HepG2 (cell line): Measurements from ENCODE around the gene CENPM. TPM values are rescaled to one million over a fixed set of nuclear protein-coding genes. Genes with fewer than 3 reads are reported as not detected.

ENCODE experiments used
- ATAC-seq: fragments of 200-7000 bp; cut with Tn5 transposase; 3 replicates; pipeline ENCODE4 v1.9.1; 2020; ENCODE audit warnings: mild to moderate bottlenecking, moderate library complexity
- BruUV-seq: library from RNA; stranded (reverse); fragments of 400-500 nt; replicated peaks from 2 replicates; lab custom pipeline; 2021; lab: Mats Ljungman, UMichigan
- CTCF ChIA-PET: fragments of 300-600 bp; formaldehyde crosslinking; extraction: SDS; loops from one replicate; lab custom pipeline; 2021; ENCODE audit warnings: low total read pairs, inconsistent platforms, low intra/inter-chr PET ratio; lab: Yijun Ruan, JAX
- POLR2A ChIA-PET: fragments of 350-600 bp; sonication (Branson Sonifier 250); formaldehyde crosslinking; loops from one replicate; lab custom pipeline; 2020; ENCODE audit warnings: antibody characterized with exemption, inconsistent platforms; lab: Yijun Ruan, JAX
- DNase-seq: peaks from one replicate; pipeline ENCODE4 v3.0.0-alpha.2; 2015; ENCODE audit warnings: low spot score
- FAIRE-seq: peaks from 3 replicates; lab custom pipeline; 2011; peaks lifted over from hg19 to GRCh38; lab: Jason Lieb, UNC
- H2AFZ ChIP-seq: one replicate; pipeline ENCODE4 v1.6.1; 2011; ENCODE audit warnings: low read length, inconsistent platforms
- H3K27ac ChIP-seq: fragments of 300-600 bp; 3 replicates; pipeline ENCODE4 v1.8.0; 2011; ENCODE audit warnings: mixed run types, mild to moderate bottlenecking, mixed read lengths, low read length, inconsistent platforms; ENCODE audit not compliant: insufficient read depth; ENCODE audit errors: extremely low read length
- H3K27me3 ChIP-seq, 2 experiments: fragments of 200-600 bp in 1 of 2; 2 replicates in 1 of 2; 3 replicates in 1 of 2; pipeline versions ENCODE4 v1.6.0 to v1.8.0; 2011; ENCODE audit warnings: low read length in 2 of 2, mild to moderate bottlenecking in 2 of 2, moderate library complexity in 2 of 2, inconsistent platforms in 1 of 2; ENCODE audit not compliant: insufficient read depth in 2 of 2, control insufficient read depth in 1 of 2
- H3K36me3 ChIP-seq, 2 experiments: fragments of 200-600 bp in 1 of 2; replicated peaks in 1 of 2; 2 replicates in 1 of 2; 3 replicates in 1 of 2; pipeline versions ENCODE4 v1.5.1 to v1.8.0; 2011; ENCODE audit warnings: low read length in 2 of 2, inconsistent platforms in 1 of 2; ENCODE audit not compliant: insufficient read depth in 2 of 2, control insufficient read depth in 1 of 2
- H3K4me1 ChIP-seq: 2 replicates; pipeline ENCODE4 v1.5.1; 2012; ENCODE audit warnings: low read length, inconsistent platforms; ENCODE audit not compliant: insufficient read depth
- H3K4me2 ChIP-seq: 2 replicates; pipeline ENCODE4 v1.6.0; 2011; ENCODE audit warnings: low read depth, low read length, inconsistent platforms
- H3K4me3 ChIP-seq, 3 experiments: fragments of 200-600 bp in 1 of 3; sonication (generic), shearing (Covaris generic) in 1 of 3; replicated peaks in 1 of 3; 2 replicates each; pipeline ENCODE4 v1.5.1; 2011 to 2016; ENCODE audit warnings: low read length in 3 of 3, inconsistent platforms in 2 of 3, low read depth in 2 of 3, mild to moderate bottlenecking in 2 of 3, control low read depth in 1 of 3, mixed read lengths in 1 of 3; ENCODE audit not compliant: insufficient read depth in 1 of 3
- H3K79me2 ChIP-seq: one replicate; pipeline ENCODE4 v1.6.1; 2011; ENCODE audit warnings: low read length, inconsistent platforms; ENCODE audit not compliant: insufficient read depth
- H3K9ac ChIP-seq: 2 replicates; pipeline ENCODE4 v1.6.0; 2011; ENCODE audit warnings: mild to moderate bottlenecking, low read depth, low read length, inconsistent platforms; ENCODE audit not compliant: insufficient read depth
- H3K9me3 ChIP-seq: 2 replicates; pipeline ENCODE4 v1.5.1; 2012; ENCODE audit warnings: mild to moderate bottlenecking, low read length
- H4K20me1 ChIP-seq: 2 replicates; pipeline ENCODE4 v1.6.0; 2011; ENCODE audit warnings: inconsistent platforms, mild to moderate bottlenecking, low read length, moderate library complexity; ENCODE audit not compliant: insufficient read depth
- AGO2 ChIP-seq: fragments of 200-400 bp; formaldehyde crosslinking; optimal IDR thresholded peaks from 2 replicates; pipeline ENCODE3; 2017; ENCODE audit warnings: mild to moderate bottlenecking, low read depth, low read length, moderate library complexity
- MAFK ChIP-seq, 2 experiments: IDR thresholded peaks in 1 of 2; conservative IDR thresholded peaks in 1 of 2; 2 replicates each; pipeline ENCODE4 v1.6.1; 2011; ENCODE audit warnings: improper control_type of control experiment in 2 of 2, low read length in 2 of 2
- MXI1 ChIP-seq: IDR thresholded peaks from 3 replicates; pipeline ENCODE4 v1.6.1; 2012; ENCODE audit warnings: low read depth, low read length, inconsistent platforms, borderline replicate concordance
- RCOR2 ChIP-seq: IDR thresholded peaks from 2 replicates; pipeline ENCODE4 v1.6.1; 2016; ENCODE audit warnings: missing biosample characterization, missing genetic modification reagents
- ZBTB44 ChIP-seq: sonication (generic); formaldehyde crosslinking; IDR thresholded peaks from 2 replicates; pipeline ENCODE4 v1.4.0; 2020; ENCODE audit warnings: missing genetic modification reagents
- ZNF383 ChIP-seq: sonication (generic); formaldehyde crosslinking; IDR thresholded peaks from 2 replicates; pipeline ENCODE4 v1.4.0; 2020; ENCODE audit warnings: missing genetic modification reagents, mild to moderate bottlenecking, borderline replicate concordance
- ZNF562 ChIP-seq: sonication (generic); formaldehyde crosslinking; IDR thresholded peaks from 2 replicates; pipeline ENCODE4 v1.8.0; 2022; ENCODE audit warnings: missing genetic modification reagents, borderline replicate concordance
- ZSCAN22 ChIP-seq: sonication (generic); formaldehyde crosslinking; IDR thresholded peaks from 2 replicates; pipeline ENCODE4 v1.4.0; 2020; ENCODE audit warnings: mild to moderate bottlenecking, missing genetic modification reagents
- WGBS: methylation state at CpG from one replicate; pipeline ENCODE4 v1.1.6; 2017; ENCODE audit warnings: low lambda C conversion rate; 5-methylcytosine and 5-hydroxymethylcytosine counted together
- in situ Hi-C: cut with HindIII; loops from 2 replicates; pipeline ENCODE4 v1.10.0; 2017; ENCODE audit warnings: low pct_unique_long_range_greater_than_20kb; ENCODE audit not compliant: extremely low pct_ligation_motif_present
- intact Hi-C: fragments of 100-400 bp; cut with micrococcal nuclease; formaldehyde crosslinking; loops from one replicate; pipeline ENCODE4 v1.10.0; 2022; ENCODE audit not compliant: unreplicated experiment
- polyA plus RNA-seq, 8 experiments: library from polyadenylated mRNA; depleted of rRNA in 3 of 8; stranded (reverse) in 7 of 8; unstranded in 1 of 8; fragments of >200 nt; fragmentation: Illumina TruSeq in 4 of 8; extraction: Trizol in 4 of 8; gene quantifications; 2 replicates each; pipeline versions ENCODE4 v1.2.1 to v1.2.3, GENCODE V29; 2011 to 2016; ENCODE audit warnings: low read depth in 4 of 8, missing spikeins in 1 of 8, mixed read lengths in 1 of 8; ENCODE audit not compliant: insufficient read depth in 1 of 8
- total RNA-seq, 5 experiments: library from RNA; depleted of rRNA; stranded (reverse); fragments of >200 nt; fragmentation: Illumina TruSeq; extraction: Trizol; gene quantifications; 2 replicates each; pipeline ENCODE4 v1.2.3, GENCODE V29; 2016; ENCODE audit warnings: low read depth in 1 of 5
- TF ChIP-seq, protein P1 (sequence below): sonication (generic); formaldehyde crosslinking; IDR thresholded peaks from 2 replicates; pipeline ENCODE4 v1.4.0; 2020; ENCODE audit warnings: missing genetic modification reagents
- TF ChIP-seq, protein P2 (sequence below): sonication (generic); formaldehyde crosslinking; IDR thresholded peaks from 2 replicates; pipeline ENCODE4 v1.8.1; 2023; ENCODE audit warnings: mild to moderate bottlenecking, missing genetic modification reagents
- TF ChIP-seq, protein P3 (sequence below): sonication (generic); formaldehyde crosslinking; IDR thresholded peaks from 2 replicates; pipeline ENCODE4 v1.8.1; 2023; ENCODE audit warnings: mild to moderate bottlenecking, missing genetic modification reagents

Gene CENPM
- total and polyA plus RNA-seq, 2 of the 13 experiments (the other 11 are each of a cell fraction or from before 2014, with no cell fraction given): 11.2 to 37.3 TPM

DNA sequence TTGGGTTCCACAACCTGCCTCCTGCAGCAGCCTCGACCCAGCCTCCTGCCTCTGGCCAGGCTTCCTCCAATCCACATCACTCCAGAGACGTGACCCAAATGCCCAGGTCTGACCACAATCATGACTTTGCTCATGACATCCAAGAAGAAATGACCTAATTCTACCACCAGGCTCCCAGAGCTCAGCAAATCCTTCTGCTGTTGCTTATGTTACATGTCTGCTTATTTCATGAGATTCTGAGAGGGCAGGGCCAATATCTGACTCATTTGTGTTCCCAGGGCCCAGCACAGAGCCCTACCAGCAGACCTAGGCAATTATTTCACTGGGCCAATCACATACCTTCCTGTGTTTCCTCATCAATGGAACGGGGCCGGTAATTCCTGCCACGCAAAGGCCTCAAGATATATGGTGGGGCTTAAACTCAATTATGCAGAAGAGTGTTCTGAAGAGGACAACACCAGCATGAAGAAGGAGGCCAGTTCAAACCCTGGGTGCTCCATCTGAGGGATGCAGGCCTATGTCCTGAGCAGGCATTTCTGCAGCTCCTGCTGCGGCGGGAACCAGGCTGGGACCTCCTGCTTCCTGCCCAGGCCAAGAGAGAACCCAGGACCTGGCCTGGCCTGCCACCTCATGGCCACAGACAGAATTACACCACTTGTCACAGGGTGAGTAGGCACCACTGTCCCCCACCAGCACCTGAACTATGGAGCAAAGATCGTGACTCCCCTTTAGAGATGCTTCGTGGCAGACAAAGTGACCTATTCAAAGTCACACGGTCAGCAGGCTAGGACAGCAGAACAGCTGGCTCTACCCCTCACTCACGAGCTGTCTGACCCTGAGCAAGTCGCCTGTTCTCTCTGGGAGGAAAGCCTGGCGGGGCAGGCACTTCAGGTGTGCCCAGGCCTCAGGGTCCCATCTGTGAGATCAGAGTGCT lies 5.9 kb downstream of the CENPM start:
- FAIRE-seq: peak; percentile 93
- H3K36me3 ChIP-seq: peaks cover 11 to 49% of the 10 kb centered on the region in 2 experiments
- intact Hi-C loops (loop anchor here (1.0 kb wide), 2 partner anchors 195 to 244 kb away; no protein-coding TSS in a partner anchor), in situ Hi-C loops (loop anchor here (5.0 kb wide), 1 partner anchor 244 kb away; the partner anchor contains the start of gene MEI1)
- DNase-seq: peak; percentile 66
- H3K79me2 ChIP-seq: peaks cover 10% of the 10 kb centered on the region
- H2AFZ ChIP-seq: no peak overlapping the region
- CTCF ChIA-PET: interaction anchor here (1.2 to 2.7 kb wide), 4 partner anchors 118 to 274 kb away, joined by 5 to 22 read pairs (median 16); no protein-coding TSS in a partner anchor
- no peak overlapping the region for H3K4me3 ChIP-seq
- H3K4me1 ChIP-seq: peaks cover 33% of the 10 kb centered on the region
- H3K4me2 ChIP-seq: no peak overlapping the region
- no peaks in the 10 kb centered on the region for H3K9me3 ChIP-seq
- no peak overlapping the region for H3K9ac ChIP-seq
- H3K27me3 ChIP-seq: no peaks in the 10 kb centered on the region
- H4K20me1 ChIP-seq: no peaks in the 10 kb centered on the region
- H3K27ac ChIP-seq: no peak overlapping the region
- BruUV-seq: no TSS peak
- POLR2A ChIA-PET: interaction anchor here (0.7 to 1.5 kb wide), 4 partner anchors 109 to 244 kb away, joined by 3 to 4 read pairs (median 4); partner anchors contain the start of genes CCDC134 and SREBF2
- ATAC-seq: peak; percentile 92
- WGBS: 83% methylated on average over 8 of the region's 13 CpGs
- TF ChIP-seq, protein P1, sequence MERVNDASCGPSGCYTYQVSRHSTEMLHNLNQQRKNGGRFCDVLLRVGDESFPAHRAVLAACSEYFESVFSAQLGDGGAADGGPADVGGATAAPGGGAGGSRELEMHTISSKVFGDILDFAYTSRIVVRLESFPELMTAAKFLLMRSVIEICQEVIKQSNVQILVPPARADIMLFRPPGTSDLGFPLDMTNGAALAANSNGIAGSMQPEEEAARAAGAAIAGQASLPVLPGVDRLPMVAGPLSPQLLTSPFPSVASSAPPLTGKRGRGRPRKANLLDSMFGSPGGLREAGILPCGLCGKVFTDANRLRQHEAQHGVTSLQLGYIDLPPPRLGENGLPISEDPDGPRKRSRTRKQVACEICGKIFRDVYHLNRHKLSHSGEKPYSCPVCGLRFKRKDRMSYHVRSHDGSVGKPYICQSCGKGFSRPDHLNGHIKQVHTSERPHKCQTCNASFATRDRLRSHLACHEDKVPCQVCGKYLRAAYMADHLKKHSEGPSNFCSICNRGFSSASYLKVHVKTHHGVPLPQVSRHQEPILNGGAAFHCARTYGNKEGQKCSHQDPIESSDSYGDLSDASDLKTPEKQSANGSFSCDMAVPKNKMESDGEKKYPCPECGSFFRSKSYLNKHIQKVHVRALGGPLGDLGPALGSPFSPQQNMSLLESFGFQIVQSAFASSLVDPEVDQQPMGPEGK (CRISPR knock-in tag): peak; percentile 50; the same call in 1 of the 2 replicates
- TF ChIP-seq ZBTB44 (CRISPR knock-in tag) (no peak), MXI1 (peak; percentile 38; the same call in 1 of the 3 replicates), ZNF383 (CRISPR knock-in tag) (no peak), ZNF562 (CRISPR knock-in tag) (no peak), MAFK (conservative IDR thresholded peaks at IDR 0.05 in 1 of 2, IDR thresholded peaks at IDR 0.05 in 1 of 2; ENCODE audit: low read length in 2 of 2) (0 out of 4 replicates have a peak, but pooled peaks of 1 of the 2 experiments have one; percentile 3), AGO2 (no peak), ZSCAN22 (CRISPR knock-in tag) (no peak), RCOR2 (CRISPR knock-in tag) (peak; percentile 34; the same call in 1 of the 2 replicates)
- TF ChIP-seq, protein P2, sequence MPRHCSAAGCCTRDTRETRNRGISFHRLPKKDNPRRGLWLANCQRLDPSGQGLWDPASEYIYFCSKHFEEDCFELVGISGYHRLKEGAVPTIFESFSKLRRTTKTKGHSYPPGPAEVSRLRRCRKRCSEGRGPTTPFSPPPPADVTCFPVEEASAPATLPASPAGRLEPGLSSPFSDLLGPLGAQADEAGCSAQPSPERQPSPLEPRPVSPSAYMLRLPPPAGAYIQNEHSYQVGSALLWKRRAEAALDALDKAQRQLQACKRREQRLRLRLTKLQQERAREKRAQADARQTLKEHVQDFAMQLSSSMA: no peak
- TF ChIP-seq, protein P3, sequence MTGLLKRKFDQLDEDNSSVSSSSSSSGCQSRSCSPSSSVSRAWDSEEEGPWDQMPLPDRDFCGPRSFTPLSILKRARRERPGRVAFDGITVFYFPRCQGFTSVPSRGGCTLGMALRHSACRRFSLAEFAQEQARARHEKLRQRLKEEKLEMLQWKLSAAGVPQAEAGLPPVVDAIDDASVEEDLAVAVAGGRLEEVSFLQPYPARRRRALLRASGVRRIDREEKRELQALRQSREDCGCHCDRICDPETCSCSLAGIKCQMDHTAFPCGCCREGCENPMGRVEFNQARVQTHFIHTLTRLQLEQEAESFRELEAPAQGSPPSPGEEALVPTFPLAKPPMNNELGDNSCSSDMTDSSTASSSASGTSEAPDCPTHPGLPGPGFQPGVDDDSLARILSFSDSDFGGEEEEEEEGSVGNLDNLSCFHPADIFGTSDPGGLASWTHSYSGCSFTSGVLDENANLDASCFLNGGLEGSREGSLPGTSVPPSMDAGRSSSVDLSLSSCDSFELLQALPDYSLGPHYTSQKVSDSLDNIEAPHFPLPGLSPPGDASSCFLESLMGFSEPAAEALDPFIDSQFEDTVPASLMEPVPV (CRISPR knock-in tag): peak; percentile 26; the same call in 1 of the 2 replicates
